NB4 (cell line): ENCODE measurements around the gene MAGEC1.

ENCODE experiments used
- CTCF ChIP-seq: IDR thresholded peaks from one replicate; pipeline ENCODE4 v1.5.1; 2012; ENCODE audit warnings: low read depth, low read length
- POLR2A ChIP-seq: IDR thresholded peaks from 2 replicates; pipeline ENCODE4 v1.6.1; 2011; ENCODE audit warnings: mild to moderate bottlenecking; ENCODE audit not compliant: insufficient read length; ENCODE audit errors: extremely low read depth

GRCh38 chrX:141934059-141934641 lies 30.5 kb downstream of the MAGEC1 start:
- TF ChIP-seq CTCF (no peak), POLR2A (no peak)
